ENCODE data around the gene CBR3. TPM values are rescaled to one million over a fixed set of nuclear protein-coding genes. Genes with fewer than 3 reads are reported as not detected.

CBR3 gene
- polyA plus RNA-seq, 1 of the 3 experiments (the other 2 are of a cell fraction), result 6.7 TPM

DNA sequence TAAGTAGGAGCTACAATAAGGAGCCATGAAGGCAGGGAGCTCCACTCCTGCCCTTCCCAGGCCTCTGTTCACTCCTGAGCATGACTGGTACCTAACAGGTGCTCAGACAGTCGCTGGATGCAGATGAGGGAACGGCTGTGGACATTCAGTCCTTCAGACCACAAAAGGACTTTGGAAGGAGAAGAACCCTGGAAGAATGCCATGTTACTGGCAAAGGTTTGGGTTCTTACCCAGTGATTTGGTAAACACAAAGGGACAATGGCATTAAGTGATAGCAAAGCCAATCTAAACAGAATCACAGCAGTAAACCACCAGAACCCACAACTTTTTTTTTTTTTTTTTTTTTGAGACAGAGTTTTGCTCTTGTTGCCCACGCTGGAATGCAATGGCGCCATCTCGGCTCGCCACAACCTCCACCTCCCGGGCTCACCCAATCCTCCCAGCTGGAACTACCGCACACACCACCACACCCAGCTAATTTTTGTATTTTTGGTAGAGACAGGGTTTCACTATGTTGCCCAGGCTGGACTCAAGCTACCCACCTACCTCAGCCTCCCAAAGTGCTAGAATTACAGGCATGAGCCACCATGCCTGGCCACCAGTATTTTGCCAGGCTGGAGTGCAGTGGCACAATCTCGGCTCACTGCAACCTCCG is 7.5 kb upstream of the CBR3 start:
- Histone ChIP-seq H3K4me1 (ENCODE audit: control insufficient read depth in 1 of 2, insufficient read depth in 2 of 2, low read depth in 1 of 2, low read length in 1 of 2) (no peaks in the 10 kb centered on the region), H3K9me3 (no peaks in the 10 kb centered on the region), H3F3A (replicated peaks; ENCODE audit: insufficient read depth) (no peaks in the 10 kb centered on the region), H2AFZ (ENCODE audit: low read depth) (no peak overlapping the region), H4K20me1 (ENCODE audit: insufficient read depth) (no peaks in the 10 kb centered on the region), H3K79me2 (ENCODE audit: insufficient read depth) (no peaks in the 10 kb centered on the region), H3K27me3 (ENCODE audit: insufficient read depth) (no peaks in the 10 kb centered on the region), H3K9me2 (no peaks in the 10 kb centered on the region), H3K27ac (ENCODE audit: low read depth in 2 of 2, low read length in 1 of 2) (no peak overlapping the region), H3K4me3 (ENCODE audit: low read depth in 2 of 2, low read length in 1 of 2) (no peak overlapping the region), H3K36me3 (replicated peaks in 1 of 2; ENCODE audit: control insufficient read depth in 1 of 2, insufficient read depth in 2 of 2, low read length in 1 of 2) (no peaks in the 10 kb centered on the region), H3K4me2 (no peak overlapping the region), H3K9ac (no peak overlapping the region)
- DNase-seq, result no peak
- CTCF ChIA-PET, result interaction anchor here (0.7 to 6.8 kb wide), 6 partner anchors 9 to 92 kb away, joined by 3 to 56 read pairs (median 12); partner anchors contain the start of genes CBR1 and CBR3
- TF ChIP-seq TEAD4 (IDR thresholded peaks at IDR 0.05; ENCODE audit: borderline replicate concordance, insufficient read depth), result no peak
- TF ChIP-seq FOSL2 (IDR thresholded peaks at IDR 0.05; ENCODE audit: borderline replicate concordance, low read depth), result no peak
- TF ChIP-seq TCF12 (IDR thresholded peaks at IDR 0.05), result no peak
- TF ChIP-seq MXI1 (IDR thresholded peaks at IDR 0.05; ENCODE audit: low read depth, low read length), result no peak
- TF ChIP-seq RXRA (IDR thresholded peaks at IDR 0.05; ENCODE audit: borderline replicate concordance, low read depth), result no peak
- TF ChIP-seq, protein P1, sequence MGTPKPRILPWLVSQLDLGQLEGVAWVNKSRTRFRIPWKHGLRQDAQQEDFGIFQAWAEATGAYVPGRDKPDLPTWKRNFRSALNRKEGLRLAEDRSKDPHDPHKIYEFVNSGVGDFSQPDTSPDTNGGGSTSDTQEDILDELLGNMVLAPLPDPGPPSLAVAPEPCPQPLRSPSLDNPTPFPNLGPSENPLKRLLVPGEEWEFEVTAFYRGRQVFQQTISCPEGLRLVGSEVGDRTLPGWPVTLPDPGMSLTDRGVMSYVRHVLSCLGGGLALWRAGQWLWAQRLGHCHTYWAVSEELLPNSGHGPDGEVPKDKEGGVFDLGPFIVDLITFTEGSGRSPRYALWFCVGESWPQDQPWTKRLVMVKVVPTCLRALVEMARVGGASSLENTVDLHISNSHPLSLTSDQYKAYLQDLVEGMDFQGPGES (IDR thresholded peaks at IDR 0.05; ENCODE audit: low read depth, low read length), result no peak
- TF ChIP-seq JUND (IDR thresholded peaks at IDR 0.05), result no peak
- TF ChIP-seq, protein P2, sequence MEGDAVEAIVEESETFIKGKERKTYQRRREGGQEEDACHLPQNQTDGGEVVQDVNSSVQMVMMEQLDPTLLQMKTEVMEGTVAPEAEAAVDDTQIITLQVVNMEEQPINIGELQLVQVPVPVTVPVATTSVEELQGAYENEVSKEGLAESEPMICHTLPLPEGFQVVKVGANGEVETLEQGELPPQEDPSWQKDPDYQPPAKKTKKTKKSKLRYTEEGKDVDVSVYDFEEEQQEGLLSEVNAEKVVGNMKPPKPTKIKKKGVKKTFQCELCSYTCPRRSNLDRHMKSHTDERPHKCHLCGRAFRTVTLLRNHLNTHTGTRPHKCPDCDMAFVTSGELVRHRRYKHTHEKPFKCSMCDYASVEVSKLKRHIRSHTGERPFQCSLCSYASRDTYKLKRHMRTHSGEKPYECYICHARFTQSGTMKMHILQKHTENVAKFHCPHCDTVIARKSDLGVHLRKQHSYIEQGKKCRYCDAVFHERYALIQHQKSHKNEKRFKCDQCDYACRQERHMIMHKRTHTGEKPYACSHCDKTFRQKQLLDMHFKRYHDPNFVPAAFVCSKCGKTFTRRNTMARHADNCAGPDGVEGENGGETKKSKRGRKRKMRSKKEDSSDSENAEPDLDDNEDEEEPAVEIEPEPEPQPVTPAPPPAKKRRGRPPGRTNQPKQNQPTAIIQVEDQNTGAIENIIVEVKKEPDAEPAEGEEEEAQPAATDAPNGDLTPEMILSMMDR (IDR thresholded peaks at IDR 0.05), result no peak
- TF ChIP-seq EP300 (IDR thresholded peaks at IDR 0.05; ENCODE audit: borderline replicate concordance in 1 of 2, low read depth in 1 of 2, low read length in 1 of 2), result no peak
- no peak for TF ChIP-seq FOXM1 (IDR thresholded peaks at IDR 0.05; ENCODE audit: low read depth)
- TF ChIP-seq RFX5 (IDR thresholded peaks at IDR 0.05; ENCODE audit: low read length), result no peak
- TF ChIP-seq CHD2 (IDR thresholded peaks at IDR 0.05; ENCODE audit: low read length, partially characterized antibody), result no peak
- TF ChIP-seq SIN3A (IDR thresholded peaks at IDR 0.05; ENCODE audit: borderline replicate concordance, low read depth, low read length), result no peak
- no peak for TF ChIP-seq FOXJ3 (CRISPR knock-in tag; IDR thresholded peaks at IDR 0.05)
- TF ChIP-seq, protein P3, sequence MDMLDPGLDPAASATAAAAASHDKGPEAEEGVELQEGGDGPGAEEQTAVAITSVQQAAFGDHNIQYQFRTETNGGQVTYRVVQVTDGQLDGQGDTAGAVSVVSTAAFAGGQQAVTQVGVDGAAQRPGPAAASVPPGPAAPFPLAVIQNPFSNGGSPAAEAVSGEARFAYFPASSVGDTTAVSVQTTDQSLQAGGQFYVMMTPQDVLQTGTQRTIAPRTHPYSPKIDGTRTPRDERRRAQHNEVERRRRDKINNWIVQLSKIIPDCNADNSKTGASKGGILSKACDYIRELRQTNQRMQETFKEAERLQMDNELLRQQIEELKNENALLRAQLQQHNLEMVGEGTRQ (IDR thresholded peaks at IDR 0.05; ENCODE audit: borderline replicate concordance, low read depth, low read length), result no peak
- TF ChIP-seq NFIC (IDR thresholded peaks at IDR 0.05; ENCODE audit: borderline replicate concordance), result no peak
- WGBS (ENCODE audit: low lambda C conversion rate), result 92% methylated on average over 10 of the region's 10 CpGs
- POLR2A ChIA-PET, result no interaction called here

Data from SK-N-SH (cell line).